ENCODE measurements around the gene ALDH9A1.

ALDH9A1 gene

GRCh38 chr1:165624441-165624840 lies 73.9 kb downstream of the ALDH9A1 start:
- CTCF ChIA-PET = no interaction called here
- POLR2A ChIA-PET = no interaction called here
- DNase-seq (ENCODE audit: extremely low spot score) = no peak
- TF ChIP-seq SP1 (IDR thresholded peaks at IDR 0.05) = no peak
- TF ChIP-seq ELF4 (IDR thresholded peaks at IDR 0.05) = no peak
- TF ChIP-seq SUZ12 (IDR thresholded peaks at IDR 0.05) = no peak
- no peak for TF ChIP-seq TARDBP (IDR thresholded peaks at IDR 0.05)
- no peak for TF ChIP-seq FOXM1 (IDR thresholded peaks at IDR 0.05; ENCODE audit: borderline replicate concordance)
- no peak for TF ChIP-seq L3MBTL2 (conservative IDR thresholded peaks at IDR 0.05)
- TF ChIP-seq LEF1 (IDR thresholded peaks at IDR 0.05; ENCODE audit: borderline replicate concordance) = no peak

GRCh38 chr1:165623624-165624023 lies 74.7 kb downstream of the ALDH9A1 start:
- ChIA-PET POLR2A (no interaction called here), CTCF (no interaction called here)
- DNase-seq (ENCODE audit: extremely low spot score) = no peak
- TF ChIP-seq SP1 (IDR thresholded peaks at IDR 0.05) (no peak), FOXA1 (IDR thresholded peaks at IDR 0.05) (no peak), HDGF (IDR thresholded peaks at IDR 0.05; ENCODE audit: borderline replicate concordance) (no peak), SUZ12 (IDR thresholded peaks at IDR 0.05) (no peak), CTBP1 (IDR thresholded peaks at IDR 0.05; ENCODE audit: borderline replicate concordance) (no peak), TARDBP (IDR thresholded peaks at IDR 0.05) (no peak), L3MBTL2 (conservative IDR thresholded peaks at IDR 0.05) (no peak)

GRCh38 chr1:165619647-165620151 lies 78.7 kb downstream of the ALDH9A1 start:
- ChIA-PET POLR2A (no interaction called here), CTCF (no interaction called here)
- DNase-seq (ENCODE audit: extremely low spot score) = no peak
- TF ChIP-seq ARNT (IDR thresholded peaks at IDR 0.05) = no peak
- TF ChIP-seq TARDBP (IDR thresholded peaks at IDR 0.05) = no peak
- TF ChIP-seq NFRKB (IDR thresholded peaks at IDR 0.05) = no peak
- TF ChIP-seq SUZ12 (IDR thresholded peaks at IDR 0.05) = no peak
- TF ChIP-seq HDGF (IDR thresholded peaks at IDR 0.05; ENCODE audit: borderline replicate concordance) = no peak
- no peak for TF ChIP-seq FOXK2 (IDR thresholded peaks at IDR 0.05)
- no peak for TF ChIP-seq PKNOX1 (IDR thresholded peaks at IDR 0.05)
- no peak for TF ChIP-seq ZNF384 (IDR thresholded peaks at IDR 0.05)
- no peak for TF ChIP-seq L3MBTL2 (conservative IDR thresholded peaks at IDR 0.05)
- no peak for TF ChIP-seq SP1 (IDR thresholded peaks at IDR 0.05)
- TF ChIP-seq FOXM1 (IDR thresholded peaks at IDR 0.05; ENCODE audit: borderline replicate concordance) = no peak
- no peak for TF ChIP-seq FOXA1 (IDR thresholded peaks at IDR 0.05)
- no peak for TF ChIP-seq CTBP1 (IDR thresholded peaks at IDR 0.05; ENCODE audit: borderline replicate concordance)

GRCh38 chr1:165616987-165617546 lies 81.3 kb downstream of the ALDH9A1 start:
- ChIA-PET CTCF (no interaction called here), POLR2A (no interaction called here)
- no peak for TF ChIP-seq BHLHE40 (IDR thresholded peaks at IDR 0.05; ENCODE audit: borderline replicate concordance)
- TF ChIP-seq CTBP1 (IDR thresholded peaks at IDR 0.05; ENCODE audit: borderline replicate concordance) = no peak
- no peak for TF ChIP-seq NFRKB (IDR thresholded peaks at IDR 0.05)
- TF ChIP-seq FOXM1 (IDR thresholded peaks at IDR 0.05; ENCODE audit: borderline replicate concordance) = no peak
- TF ChIP-seq ARNT (IDR thresholded peaks at IDR 0.05) = no peak
- TF ChIP-seq ELF4 (IDR thresholded peaks at IDR 0.05) = no peak
- TF ChIP-seq FOXA1 (IDR thresholded peaks at IDR 0.05) = no peak
- no peak for TF ChIP-seq SP1 (IDR thresholded peaks at IDR 0.05)
- no peak for TF ChIP-seq LEF1 (IDR thresholded peaks at IDR 0.05; ENCODE audit: borderline replicate concordance)
- no peak for DNase-seq (ENCODE audit: extremely low spot score)

GRCh38 chr1:165616054-165616612 lies 82.2 kb downstream of the ALDH9A1 start:
- TF ChIP-seq SP1 (IDR thresholded peaks at IDR 0.05) (no peak), FOXA1 (IDR thresholded peaks at IDR 0.05) (no peak), FOXM1 (IDR thresholded peaks at IDR 0.05; ENCODE audit: borderline replicate concordance) (no peak), SUZ12 (IDR thresholded peaks at IDR 0.05) (no peak), CTBP1 (IDR thresholded peaks at IDR 0.05; ENCODE audit: borderline replicate concordance) (no peak), FOXK2 (IDR thresholded peaks at IDR 0.05) (no peak), LEF1 (IDR thresholded peaks at IDR 0.05; ENCODE audit: borderline replicate concordance) (no peak), HDGF (IDR thresholded peaks at IDR 0.05; ENCODE audit: borderline replicate concordance) (no peak), ZNF384 (IDR thresholded peaks at IDR 0.05) (no peak), L3MBTL2 (conservative IDR thresholded peaks at IDR 0.05) (no peak), BHLHE40 (IDR thresholded peaks at IDR 0.05; ENCODE audit: borderline replicate concordance) (no peak), NFRKB (IDR thresholded peaks at IDR 0.05) (no peak), ARNT (IDR thresholded peaks at IDR 0.05) (no peak), ELF4 (IDR thresholded peaks at IDR 0.05) (no peak), TARDBP (IDR thresholded peaks at IDR 0.05) (no peak), PKNOX1 (IDR thresholded peaks at IDR 0.05) (no peak)
- ChIA-PET POLR2A (interaction anchor here (0.8 kb wide), 1 partner anchor 82 kb away, joined by 3 read pairs; the partner anchor contains the start of gene ALDH9A1), CTCF (no interaction called here)
- no peak for DNase-seq (ENCODE audit: extremely low spot score)

All from HEK293T (cell line).